GM23248 (cell line): ENCODE results near the gene ARHGEF10L.

ENCODE experiments used
- EZH2 ChIP-seq: fragments of 200-600 bp; sonication (generic); IDR thresholded peaks from 2 replicates; pipeline ENCODE4 v1.6.1; 2018; ENCODE audit warnings: antibody characterized with exemption, mild to moderate bottlenecking; ENCODE audit not compliant: insufficient read depth, poor library complexity, severe bottlenecking
- EZH2phosphoT487 ChIP-seq: fragments of 200-600 bp; sonication (generic); IDR thresholded peaks from 2 replicates; pipeline ENCODE4 v1.6.1; 2018; ENCODE audit warnings: antibody characterized with exemption, moderate library complexity, mild to moderate bottlenecking, low read depth; ENCODE audit not compliant: insufficient read depth

DNA sequence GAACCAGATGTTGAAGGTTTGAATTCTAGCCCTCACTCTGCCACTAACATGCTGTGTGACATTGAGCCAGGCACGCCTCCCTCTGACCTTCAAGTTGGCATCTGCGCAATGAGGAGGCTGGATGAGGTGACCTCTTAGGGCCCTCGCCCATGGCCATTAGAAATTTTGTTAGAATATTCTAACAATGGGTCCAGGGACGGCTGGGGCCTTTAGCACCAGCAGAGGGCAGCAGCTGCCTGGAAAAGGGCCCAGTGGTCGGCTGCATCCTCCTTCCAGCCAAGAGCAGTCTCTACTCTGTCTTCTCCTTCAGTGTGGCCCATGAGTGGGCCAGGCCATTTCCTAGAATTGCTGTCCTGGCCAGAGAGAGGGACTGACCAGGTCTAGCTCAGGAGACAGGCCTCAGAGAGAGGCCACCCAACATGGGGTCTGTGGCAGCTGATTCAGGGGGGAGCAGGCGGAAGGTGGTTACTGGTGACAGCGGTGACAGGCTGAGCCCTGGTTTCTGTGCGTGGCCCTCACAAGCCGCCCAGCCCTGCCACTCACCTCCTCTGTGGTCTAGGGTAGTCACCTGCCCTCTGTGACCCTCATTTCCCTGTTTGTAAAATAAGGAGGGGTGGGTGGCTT is 114.3 kb downstream of the ARHGEF10L start:
- no peak for TF ChIP-seq EZH2phosphoT487
- no peak for TF ChIP-seq EZH2
